GM21717 (cell line): Measurements from ENCODE around the gene GPX4.
"Not testable (repeated sequence)": the region's sequence is repeated elsewhere in the genome, so short reads cannot be mapped to it uniquely, and the experiment has no call there.

Experiments
- ATAC-seq: cut with Tn5 transposase; IDR thresholded peaks from one replicate; pipeline ENCODE4 v1.9.1; 2021; ENCODE audit warnings: mild to moderate bottlenecking, moderate library complexity; ENCODE audit not compliant: unreplicated experiment

GPX4 gene

GRCh38 chr19:1113986-1114483 lies 10.2 kb downstream of the GPX4 start:
- ATAC-seq: no peak

- ATAC-seq: not testable (repeated sequence)
Measured at GRCh38 chr19:1114728-1115127, 10.9 kb downstream of the GPX4 start.

GRCh38 chr19:1115646-1116420 lies 12.0 kb downstream of the GPX4 start:
- ATAC-seq: no peak

- ATAC-seq: no peak
Measured at GRCh38 chr19:1116726-1117581, 13.2 kb downstream of the GPX4 start.

GRCh38 chr19:1117654-1118053 lies 13.9 kb downstream of the GPX4 start:
- ATAC-seq: no peak

- no peak for ATAC-seq
Measured at GRCh38 chr19:1118999-1119398, 15.2 kb downstream of the GPX4 start.

GRCh38 chr19:1119475-1120217 lies 15.9 kb downstream of the GPX4 start:
- ATAC-seq: no peak

GRCh38 chr19:1121395-1121794 lies 17.6 kb downstream of the GPX4 start:
- no peak for ATAC-seq

- no peak for ATAC-seq
Measured at GRCh38 chr19:1122021-1122971, 18.5 kb downstream of the GPX4 start.

GRCh38 chr19:1122972-1123363 lies 19.2 kb downstream of the GPX4 start:
- ATAC-seq: no peak

GRCh38 chr19:1123381-1123780 lies 19.6 kb downstream of the GPX4 start:
- no peak for ATAC-seq

- no peak for ATAC-seq
Measured at GRCh38 chr19:1123885-1124677, 20.3 kb downstream of the GPX4 start.

- no peak for ATAC-seq
Measured at GRCh38 chr19:1125601-1126467, 22.0 kb downstream of the GPX4 start.

GRCh38 chr19:1126984-1127760 lies 23.4 kb downstream of the GPX4 start:
- no peak for ATAC-seq

GRCh38 chr19:1128106-1128505 lies 24.3 kb downstream of the GPX4 start:
- no peak for ATAC-seq

GRCh38 chr19:1129084-1129483 lies 25.3 kb downstream of the GPX4 start:
- not testable (repeated sequence) for ATAC-seq

GRCh38 chr19:1129535-1129934 lies 25.7 kb downstream of the GPX4 start:
- ATAC-seq: no peak
